ENCODE results near the gene CDK19.

GRCh38 chr6:110609101-110609500, 206.2 kb downstream of the CDK19 start:
- TF ChIP-seq, protein P1, sequence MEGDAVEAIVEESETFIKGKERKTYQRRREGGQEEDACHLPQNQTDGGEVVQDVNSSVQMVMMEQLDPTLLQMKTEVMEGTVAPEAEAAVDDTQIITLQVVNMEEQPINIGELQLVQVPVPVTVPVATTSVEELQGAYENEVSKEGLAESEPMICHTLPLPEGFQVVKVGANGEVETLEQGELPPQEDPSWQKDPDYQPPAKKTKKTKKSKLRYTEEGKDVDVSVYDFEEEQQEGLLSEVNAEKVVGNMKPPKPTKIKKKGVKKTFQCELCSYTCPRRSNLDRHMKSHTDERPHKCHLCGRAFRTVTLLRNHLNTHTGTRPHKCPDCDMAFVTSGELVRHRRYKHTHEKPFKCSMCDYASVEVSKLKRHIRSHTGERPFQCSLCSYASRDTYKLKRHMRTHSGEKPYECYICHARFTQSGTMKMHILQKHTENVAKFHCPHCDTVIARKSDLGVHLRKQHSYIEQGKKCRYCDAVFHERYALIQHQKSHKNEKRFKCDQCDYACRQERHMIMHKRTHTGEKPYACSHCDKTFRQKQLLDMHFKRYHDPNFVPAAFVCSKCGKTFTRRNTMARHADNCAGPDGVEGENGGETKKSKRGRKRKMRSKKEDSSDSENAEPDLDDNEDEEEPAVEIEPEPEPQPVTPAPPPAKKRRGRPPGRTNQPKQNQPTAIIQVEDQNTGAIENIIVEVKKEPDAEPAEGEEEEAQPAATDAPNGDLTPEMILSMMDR (IDR thresholded peaks at IDR 0.05), result no peak
- TF ChIP-seq NFE2L1 (CRISPR knock-in tag; IDR thresholded peaks at IDR 0.05) (no peak), MYBL2 (CRISPR knock-in tag; IDR thresholded peaks at IDR 0.05) (no peak), TEAD1 (CRISPR knock-in tag; IDR thresholded peaks at IDR 0.05) (no peak), ZNF138 (CRISPR knock-in tag; conservative IDR thresholded peaks at IDR 0.05) (no peak), SP1 (CRISPR knock-in tag; conservative IDR thresholded peaks at IDR 0.05) (no peak)

Data from WTC11 (cell line).